Neural cell (in vitro differentiated cells): ENCODE results near the gene BMP7.

Source experiments
- CTCF ChIP-seq: fragments of 450-650 bp; IDR thresholded peaks from 2 replicates; pipeline ENCODE4 v1.5.1; 2014; ENCODE audit warnings: antibody characterized with exemption, mild to moderate bottlenecking, moderate library complexity; ENCODE audit not compliant: poor library complexity, severe bottlenecking
- EZH2 ChIP-seq: fragments of 200-600, 300-800 bp; shearing (Covaris generic), sonication (generic); IDR thresholded peaks from 2 replicates; pipeline ENCODE4 v1.6.1; 2014; ENCODE audit warnings: antibody characterized with exemption, low read length, borderline replicate concordance, mild to moderate bottlenecking; ENCODE audit not compliant: insufficient read depth, poor library complexity, severe bottlenecking
- MXI1 ChIP-seq: fragments of 450-650 bp; conservative IDR thresholded peaks from 2 replicates; pipeline ENCODE4 v1.6.1; 2014; ENCODE audit warnings: antibody characterized with exemption, mild to moderate bottlenecking; ENCODE audit not compliant: poor library complexity, severe bottlenecking

- TF ChIP-seq CTCF (no peak), EZH2 (peak; percentile 70), MXI1 (no peak)
Measured at GRCh38 chr20:57266291-57267157, at the start of gene BMP7.
